ENCODE measurements around the gene GPR45.

GRCh38 chr2:105248316-105249070 is 7.0 kb downstream of the GPR45 start:
- TF ChIP-seq GATA3 (IDR thresholded peaks at IDR 0.05; ENCODE audit: low read depth, low read length) (no peak), GATA2 (IDR thresholded peaks at IDR 0.05; ENCODE audit: low read depth, low read length) (peak; percentile 32)
